Endothelial cell of umbilical vein (primary cell): ENCODE results near the gene WNK4.

Experiments
- EZH2 ChIP-seq: IDR thresholded peaks from 2 replicates; pipeline ENCODE4 v1.6.1; 2012; ENCODE audit warnings: borderline replicate concordance, low read depth, mild to moderate bottlenecking, moderate library complexity, low read length, inconsistent platforms; ENCODE audit not compliant: severe bottlenecking
- FOS ChIP-seq: IDR thresholded peaks from 2 replicates; pipeline ENCODE4 v1.6.1; 2011; ENCODE audit warnings: mild to moderate bottlenecking, low read length, moderate library complexity, borderline replicate concordance; ENCODE audit not compliant: insufficient read depth
- GATA2 ChIP-seq: IDR thresholded peaks from 2 replicates; pipeline ENCODE4 v1.7.0; 2011; ENCODE audit warnings: low read depth, mild to moderate bottlenecking, moderate library complexity, mixed read lengths, low read length; ENCODE audit not compliant: insufficient read length, insufficient read depth
- JUN ChIP-seq: IDR thresholded peaks from 2 replicates; pipeline ENCODE4 v1.6.1; 2011; ENCODE audit warnings: borderline replicate concordance, low read depth; ENCODE audit not compliant: insufficient read length, insufficient read depth
- MYC ChIP-seq: IDR thresholded peaks from one replicate; pipeline ENCODE4 v1.6.1; 2011; ENCODE audit warnings: mild to moderate bottlenecking, low read depth, low read length
- POLR2A ChIP-seq: IDR thresholded peaks from 2 replicates; pipeline ENCODE4 v1.6.1; 2012; ENCODE audit warnings: low read depth, mild to moderate bottlenecking, control low read depth, low read length
- POLR2AphosphoS5 ChIP-seq: IDR thresholded peaks from 2 replicates; pipeline ENCODE4 v1.6.1; 2012; ENCODE audit warnings: low read depth, mild to moderate bottlenecking, control low read depth, low read length, moderate library complexity; ENCODE audit not compliant: insufficient read depth
- TF ChIP-seq, protein P1 (sequence below), 2 donors: IDR thresholded peaks; 1 replicate in 1 of 2; 2 replicates in 1 of 2; pipeline ENCODE4 v1.5.1; 2011; ENCODE audit warnings: low read length in 2 of 2, mild to moderate bottlenecking in 2 of 2, moderate library complexity in 2 of 2, control low read depth in 1 of 2, inconsistent platforms in 1 of 2, low read depth in 1 of 2; ENCODE audit not compliant: insufficient read depth in 1 of 2; ENCODE audit errors: extremely low read depth in 1 of 2
- TF ChIP-seq, protein P2 (sequence below): IDR thresholded peaks from 2 replicates; pipeline ENCODE4 v1.6.1; 2011; ENCODE audit not compliant: insufficient read depth, insufficient read length

DNA sequence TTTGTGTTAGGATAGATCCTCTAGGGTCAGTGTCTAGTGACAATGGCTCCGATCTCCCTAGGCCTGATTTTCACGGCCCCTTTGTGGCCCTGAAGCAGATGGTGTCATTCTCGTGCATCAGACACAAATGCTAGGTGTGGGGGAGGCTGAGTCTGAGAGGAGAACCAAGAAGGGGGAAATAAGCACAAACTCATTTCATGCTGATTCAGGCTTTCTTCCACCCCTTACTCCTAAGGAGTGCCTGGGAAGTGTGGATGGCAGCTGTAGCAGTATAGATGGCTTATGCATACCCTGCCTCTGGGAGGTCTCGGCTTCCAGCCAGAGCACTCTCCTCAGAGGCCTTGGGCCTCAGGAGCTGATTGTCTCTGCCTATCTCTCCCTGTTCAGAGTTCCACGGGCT is 1.8 kb upstream of the WNK4 start:
- TF ChIP-seq, protein P1, sequence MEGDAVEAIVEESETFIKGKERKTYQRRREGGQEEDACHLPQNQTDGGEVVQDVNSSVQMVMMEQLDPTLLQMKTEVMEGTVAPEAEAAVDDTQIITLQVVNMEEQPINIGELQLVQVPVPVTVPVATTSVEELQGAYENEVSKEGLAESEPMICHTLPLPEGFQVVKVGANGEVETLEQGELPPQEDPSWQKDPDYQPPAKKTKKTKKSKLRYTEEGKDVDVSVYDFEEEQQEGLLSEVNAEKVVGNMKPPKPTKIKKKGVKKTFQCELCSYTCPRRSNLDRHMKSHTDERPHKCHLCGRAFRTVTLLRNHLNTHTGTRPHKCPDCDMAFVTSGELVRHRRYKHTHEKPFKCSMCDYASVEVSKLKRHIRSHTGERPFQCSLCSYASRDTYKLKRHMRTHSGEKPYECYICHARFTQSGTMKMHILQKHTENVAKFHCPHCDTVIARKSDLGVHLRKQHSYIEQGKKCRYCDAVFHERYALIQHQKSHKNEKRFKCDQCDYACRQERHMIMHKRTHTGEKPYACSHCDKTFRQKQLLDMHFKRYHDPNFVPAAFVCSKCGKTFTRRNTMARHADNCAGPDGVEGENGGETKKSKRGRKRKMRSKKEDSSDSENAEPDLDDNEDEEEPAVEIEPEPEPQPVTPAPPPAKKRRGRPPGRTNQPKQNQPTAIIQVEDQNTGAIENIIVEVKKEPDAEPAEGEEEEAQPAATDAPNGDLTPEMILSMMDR (IDR thresholded peaks at IDR 0.05; ENCODE audit: extremely low read depth in 1 of 2, insufficient read depth in 1 of 2, low read depth in 1 of 2, low read length in 2 of 2): no peak
- no peak for TF ChIP-seq MYC
- TF ChIP-seq GATA2: no peak
- TF ChIP-seq POLR2A: no peak
- TF ChIP-seq EZH2: no peak
- TF ChIP-seq POLR2AphosphoS5: no peak
- TF ChIP-seq, protein P2, sequence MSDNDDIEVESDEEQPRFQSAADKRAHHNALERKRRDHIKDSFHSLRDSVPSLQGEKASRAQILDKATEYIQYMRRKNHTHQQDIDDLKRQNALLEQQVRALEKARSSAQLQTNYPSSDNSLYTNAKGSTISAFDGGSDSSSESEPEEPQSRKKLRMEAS: no peak
- TF ChIP-seq JUN: no peak
- TF ChIP-seq FOS: no peak
